ENCODE measurements around the gene MTHFSD.

MTHFSD gene

DNA sequence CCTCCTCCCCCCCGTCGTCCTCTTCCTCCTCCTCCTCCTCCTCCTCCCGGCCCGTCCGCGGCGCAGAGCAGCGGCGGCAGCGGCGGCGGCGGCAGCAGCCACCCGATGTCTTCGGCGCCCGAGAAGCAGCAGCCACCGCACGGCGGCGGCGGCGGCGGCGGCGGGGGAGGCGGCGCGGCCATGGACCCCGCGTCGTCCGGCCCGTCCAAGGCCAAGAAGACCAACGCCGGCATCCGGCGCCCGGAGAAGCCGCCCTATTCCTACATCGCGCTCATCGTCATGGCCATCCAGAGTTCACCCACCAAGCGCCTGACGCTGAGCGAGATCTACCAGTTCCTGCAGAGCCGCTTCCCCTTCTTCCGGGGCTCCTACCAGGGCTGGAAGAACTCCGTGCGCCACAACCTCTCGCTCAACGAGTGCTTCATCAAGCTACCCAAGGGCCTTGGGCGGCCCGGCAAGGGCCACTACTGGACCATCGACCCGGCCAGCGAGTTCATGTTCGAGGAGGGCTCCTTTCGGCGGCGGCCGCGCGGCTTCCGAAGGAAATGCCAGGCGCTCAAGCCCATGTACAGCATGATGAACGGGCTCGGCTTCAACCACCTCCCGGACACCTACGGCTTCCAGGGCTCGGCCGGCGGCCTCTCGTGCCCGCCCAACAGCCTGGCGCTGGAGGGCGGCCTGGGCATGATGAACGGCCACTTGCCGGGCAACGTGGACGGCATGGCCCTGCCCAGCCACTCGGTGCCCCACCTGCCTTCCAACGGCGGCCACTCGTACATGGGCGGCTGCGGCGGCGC lies 44.4 kb downstream of the MTHFSD start, which contains the start of gene FOXF1:
Gene FOXF1, plus strand, starts transcription at position 63 of the 797 bp plus-strand sequence. Its CDS starts 43 bp downstream, at position 106.
- Mint-ChIP-seq H3K4me3 (peak within 1 kb of the TSS; percentile 74), H3K27me3 (peaks cover 47% of the 10 kb centered on the region), H3K27ac (peak within 1 kb of the TSS; percentile 51), H3K36me3 (no peaks in the 10 kb centered on the region), H3K9me3 (no peaks in the 10 kb centered on the region), H3K4me1 (peaks cover 36% of the 10 kb centered on the region)

DNA sequence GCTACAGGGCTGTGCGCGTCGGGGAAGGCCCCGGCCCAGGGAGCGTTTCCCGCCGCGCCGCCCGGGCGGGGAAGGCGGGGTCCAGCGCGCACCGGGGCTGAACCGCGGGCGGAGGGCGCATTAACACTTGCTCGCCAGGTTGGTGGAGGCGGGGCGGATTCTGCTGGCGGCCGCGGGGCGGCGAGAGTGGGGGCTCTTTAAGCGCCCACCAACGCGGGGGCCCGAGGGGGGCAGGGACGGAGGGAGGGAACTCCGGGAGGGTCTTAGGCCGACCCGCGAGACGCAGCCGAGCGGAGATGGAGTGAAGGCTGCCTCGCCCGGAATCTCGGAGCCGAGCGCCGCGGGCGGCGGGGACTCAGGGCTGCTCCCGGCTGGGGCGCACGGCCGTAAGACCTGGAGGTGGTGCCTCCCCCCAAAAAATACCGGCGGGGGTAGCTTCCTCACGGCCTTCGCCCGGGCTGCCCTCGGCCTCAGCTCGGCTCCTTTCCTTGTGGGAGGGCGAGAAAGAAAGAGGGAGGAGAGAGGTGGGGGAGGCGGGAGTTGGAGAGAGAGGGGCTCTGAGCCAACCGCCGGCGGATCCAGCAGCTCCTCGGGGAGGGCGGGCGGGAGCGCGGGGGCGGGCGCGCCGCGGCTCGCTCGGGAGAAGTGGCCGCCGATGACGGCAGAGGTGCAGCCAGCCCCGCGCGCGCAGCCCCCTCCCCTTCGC lies 45.1 kb downstream of the MTHFSD start:
- H3K9me3 Mint-ChIP-seq = no peaks in the 10 kb centered on the region
- no peak overlapping the region for H3K27ac Mint-ChIP-seq
- H3K4me1 Mint-ChIP-seq = peaks cover 36% of the 10 kb centered on the region
- peak overlapping the region; percentile 74 for H3K4me3 Mint-ChIP-seq
- H3K36me3 Mint-ChIP-seq = no peaks in the 10 kb centered on the region
- H3K27me3 Mint-ChIP-seq = peaks cover 49% of the 10 kb centered on the region

DNA sequence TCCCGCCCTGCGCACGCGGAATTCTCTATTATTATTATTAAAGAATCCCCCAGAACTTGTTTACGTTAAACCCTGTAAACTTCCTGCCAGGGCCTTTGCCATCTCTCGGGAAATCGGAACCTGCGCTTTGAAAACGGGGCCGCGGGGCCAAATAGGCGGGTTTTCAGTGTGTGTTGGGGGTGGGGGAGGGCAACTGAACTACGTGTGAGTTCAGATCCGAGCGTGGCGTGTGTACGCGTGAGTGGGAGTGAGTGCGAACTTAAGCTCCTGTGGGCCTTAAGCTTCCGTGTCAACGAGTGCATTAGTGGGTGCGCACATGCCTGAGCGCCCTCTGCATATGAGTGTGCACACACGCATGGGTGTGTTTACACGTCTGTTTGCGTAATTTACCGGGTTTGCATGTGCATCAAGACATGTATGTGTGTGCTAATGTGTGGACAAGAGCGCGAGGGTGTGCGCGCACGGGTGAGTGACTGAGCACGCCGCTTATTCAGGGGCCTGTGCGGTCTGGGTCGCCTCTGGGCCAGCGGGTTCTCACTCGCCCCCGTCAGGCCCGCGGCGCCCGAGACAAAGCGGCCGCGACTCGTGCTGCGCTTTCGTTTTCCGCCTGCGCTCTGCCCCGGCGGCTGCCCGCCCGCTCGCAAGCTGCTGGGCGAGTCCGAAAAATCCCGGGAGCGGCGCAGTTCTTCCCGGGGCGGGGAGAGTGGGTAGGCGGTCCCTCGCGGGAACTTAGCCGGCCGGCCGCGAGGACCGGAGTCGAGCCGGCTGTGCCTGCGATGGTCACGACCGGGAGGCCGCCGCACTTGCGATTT lies 45.9 kb downstream of the MTHFSD start:
- H3K4me1 Mint-ChIP-seq = peaks cover 36% of the 10 kb centered on the region
- H3K4me3 Mint-ChIP-seq = peak overlapping the region; percentile 74
- no peaks in the 10 kb centered on the region for H3K9me3 Mint-ChIP-seq
- peak overlapping the region; percentile 55 for H3K27ac Mint-ChIP-seq
- no peaks in the 10 kb centered on the region for H3K36me3 Mint-ChIP-seq
- peaks cover 49% of the 10 kb centered on the region for H3K27me3 Mint-ChIP-seq

DNA sequence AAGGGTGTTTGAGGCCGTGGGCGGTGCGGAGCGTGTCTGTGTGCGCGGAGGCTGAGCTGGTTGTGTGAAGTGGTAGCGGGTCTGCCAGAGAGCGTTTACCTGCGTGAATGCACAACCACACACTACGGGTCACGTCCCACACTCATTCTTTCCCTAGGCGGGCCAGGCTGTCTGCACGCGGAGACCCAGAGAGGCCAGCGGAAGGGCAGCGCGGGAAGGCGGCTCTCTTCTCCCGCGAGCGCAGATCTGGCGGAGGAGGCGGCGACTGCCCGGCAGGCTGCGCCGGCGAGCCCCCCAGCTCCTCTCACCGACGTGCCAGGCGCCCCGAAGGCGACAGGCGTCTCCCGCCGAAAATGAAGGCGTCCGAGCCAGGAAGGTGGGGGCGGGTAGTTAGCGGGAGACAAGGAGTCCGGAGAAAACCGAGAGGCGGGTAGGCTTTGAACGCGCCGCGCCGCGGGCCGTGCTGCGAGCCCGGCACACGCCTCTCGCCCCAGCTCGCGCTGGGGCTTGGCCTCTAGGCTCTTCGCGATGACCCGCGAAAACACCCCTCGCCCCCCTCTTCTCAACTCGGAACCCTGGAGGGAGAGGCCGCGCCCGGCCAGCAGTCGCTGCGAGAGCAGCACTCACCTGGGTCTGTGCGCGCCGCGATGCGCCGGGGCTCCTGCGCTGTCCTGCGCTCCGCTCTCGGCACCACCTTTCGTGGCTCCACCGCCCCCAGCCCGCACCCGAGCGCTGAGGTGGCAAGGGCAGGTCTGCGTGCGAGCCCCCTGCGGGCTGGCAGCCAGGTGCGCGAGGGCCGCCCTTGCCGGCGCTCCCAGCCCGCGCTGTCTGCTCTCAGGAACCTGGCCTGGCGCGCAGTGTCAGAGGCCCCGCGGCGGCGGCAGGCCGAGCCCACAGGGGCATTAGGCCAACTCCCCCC lies 46.7 kb downstream of the MTHFSD start:
- H3K9me3 Mint-ChIP-seq = no peaks in the 10 kb centered on the region
- H3K27me3 Mint-ChIP-seq = peaks cover 50% of the 10 kb centered on the region
- peak overlapping the region; percentile 70 for H3K4me3 Mint-ChIP-seq
- H3K36me3 Mint-ChIP-seq = no peaks in the 10 kb centered on the region
- no peak overlapping the region for H3K27ac Mint-ChIP-seq
- peaks cover 32% of the 10 kb centered on the region for H3K4me1 Mint-ChIP-seq

DNA sequence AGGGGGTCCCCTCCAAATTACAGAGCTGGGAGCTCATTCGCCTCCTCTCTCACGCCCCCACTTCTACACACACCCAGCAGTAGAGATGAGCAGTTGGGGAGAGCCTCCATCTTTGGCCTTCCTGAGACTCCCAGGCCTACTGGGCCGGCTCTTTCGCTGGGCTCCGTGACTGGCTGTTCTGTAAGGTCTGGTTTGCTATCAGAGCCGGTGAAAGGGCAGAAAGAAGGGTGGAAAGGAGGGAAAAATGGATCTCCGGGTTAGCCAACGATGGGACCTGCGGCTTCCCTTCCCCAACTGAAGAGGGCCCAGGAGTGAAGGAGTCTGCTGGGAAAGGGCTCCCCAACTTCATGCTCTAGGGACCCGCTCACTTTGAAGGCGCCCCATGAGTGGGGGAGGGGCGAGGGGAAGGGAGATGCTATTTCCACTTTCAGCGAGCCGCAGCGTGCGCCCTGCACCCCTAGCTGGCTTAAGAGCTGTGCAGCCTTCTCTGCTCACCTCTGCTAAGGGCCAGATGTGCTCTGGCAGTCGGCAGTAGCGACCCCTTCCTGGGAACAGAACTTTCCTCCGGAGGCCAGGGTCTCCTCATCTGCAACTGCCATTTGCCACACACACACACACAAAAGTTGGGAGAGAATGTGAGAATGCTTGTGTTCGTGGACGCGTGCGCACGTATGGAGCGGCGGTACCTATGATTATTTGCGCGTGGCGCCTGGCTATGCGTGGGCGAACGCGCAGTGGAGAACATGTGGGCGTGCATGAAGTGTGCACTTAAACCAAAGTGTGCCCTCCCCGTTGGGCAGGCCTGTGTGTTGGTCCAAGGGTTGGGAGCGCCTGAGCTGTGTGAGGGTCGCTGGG lies 47.6 kb downstream of the MTHFSD start:
- H3K4me1 Mint-ChIP-seq = peaks cover 26% of the 10 kb centered on the region
- H3K27me3 Mint-ChIP-seq = peaks cover 51% of the 10 kb centered on the region
- peak overlapping the region; percentile 62 for H3K27ac Mint-ChIP-seq
- H3K9me3 Mint-ChIP-seq = no peaks in the 10 kb centered on the region
- H3K4me3 Mint-ChIP-seq = peak overlapping the region; percentile 70
- H3K36me3 Mint-ChIP-seq = no peaks in the 10 kb centered on the region

DNA sequence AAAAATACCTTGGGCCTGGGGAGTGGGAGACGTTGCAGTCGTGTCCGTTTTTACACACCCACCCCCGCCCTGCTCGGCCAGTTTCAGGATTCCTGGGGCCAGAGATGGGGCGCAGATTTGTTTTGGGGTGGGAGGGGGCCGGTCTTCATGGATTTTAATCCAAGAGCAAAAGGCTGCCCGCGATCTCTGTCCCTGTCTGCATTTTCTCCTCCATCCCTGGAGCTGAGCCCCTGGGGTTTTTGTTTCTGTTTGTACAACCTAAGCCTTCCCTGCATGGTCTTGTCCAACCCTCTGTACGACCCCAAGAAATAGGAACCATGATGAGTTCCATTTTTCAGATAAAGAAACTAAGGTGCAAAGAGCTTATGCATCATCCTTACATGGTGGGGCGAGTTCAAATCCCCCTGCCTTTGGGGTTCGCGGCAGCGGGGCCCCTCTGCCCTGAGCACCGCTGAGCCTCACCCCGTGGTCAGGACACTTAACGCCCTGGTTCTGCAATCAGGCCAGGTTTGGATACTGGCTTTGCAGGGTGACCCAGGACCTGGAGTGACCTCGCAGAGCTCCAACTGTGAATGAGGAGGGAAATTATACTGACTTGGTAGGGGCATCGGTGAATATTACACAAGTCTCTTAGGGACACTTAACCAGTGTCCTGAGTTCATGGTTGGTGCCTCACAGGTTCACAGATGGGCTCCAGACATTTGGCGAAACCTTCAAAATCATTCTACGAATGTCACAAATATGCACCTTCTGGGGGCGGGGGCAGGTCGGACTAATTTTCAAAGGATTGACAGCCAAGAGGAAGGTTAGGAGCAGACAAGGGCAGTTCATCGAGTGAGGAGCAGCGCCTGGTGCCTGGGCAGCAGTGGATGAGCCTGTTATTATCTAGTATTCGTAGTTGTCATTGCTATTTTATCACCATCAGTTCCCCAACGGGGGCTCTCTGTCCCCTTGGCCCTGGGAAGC lies 48.9 kb downstream of the MTHFSD start:
- Mint-ChIP-seq H3K9me3 (no peaks in the 10 kb centered on the region), H3K36me3 (no peaks in the 10 kb centered on the region), H3K4me1 (peaks cover 22% of the 10 kb centered on the region), H3K4me3 (peak overlapping the region; percentile 57), H3K27ac (peak overlapping the region; percentile 41), H3K27me3 (peaks cover 58% of the 10 kb centered on the region)

DNA sequence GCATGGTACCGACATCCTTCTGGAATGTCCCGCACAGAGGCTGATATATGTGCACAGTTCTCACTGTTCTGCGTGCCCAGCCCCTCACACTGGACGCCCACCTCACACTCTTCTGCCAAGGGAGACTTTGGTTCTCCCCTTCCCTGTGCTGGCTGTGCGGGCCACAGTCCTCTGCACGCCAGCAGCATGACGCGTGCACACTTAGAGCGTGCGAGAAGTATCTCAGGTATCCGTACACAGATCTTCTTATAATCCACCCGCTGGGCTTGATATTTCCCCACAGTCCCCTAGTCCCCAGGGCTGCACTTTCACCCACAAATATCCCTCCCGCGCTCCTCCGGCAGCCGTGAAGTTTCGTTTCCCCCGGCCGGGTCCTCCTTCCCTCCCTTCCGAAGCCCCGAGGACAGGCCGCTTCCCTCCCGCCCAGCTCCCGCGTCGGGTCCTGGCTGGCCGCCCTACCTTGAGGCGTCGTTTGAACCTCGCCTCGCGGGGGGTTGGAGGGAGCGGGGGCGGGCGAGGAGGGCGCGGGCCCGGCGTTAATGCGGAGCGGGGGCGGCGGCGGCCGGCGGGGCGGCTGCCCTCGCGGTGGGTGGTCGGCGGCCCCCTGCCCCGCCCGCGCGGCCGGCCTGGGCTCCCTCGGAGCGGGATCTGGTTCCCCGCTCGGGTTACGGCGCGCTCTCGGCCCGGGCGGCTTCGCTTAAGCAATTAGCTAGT lies 49.7 kb downstream of the MTHFSD start:
- no peaks in the 10 kb centered on the region for H3K9me3 Mint-ChIP-seq
- H3K27me3 Mint-ChIP-seq = peaks cover 60% of the 10 kb centered on the region
- H3K4me3 Mint-ChIP-seq = no peak overlapping the region

DNA sequence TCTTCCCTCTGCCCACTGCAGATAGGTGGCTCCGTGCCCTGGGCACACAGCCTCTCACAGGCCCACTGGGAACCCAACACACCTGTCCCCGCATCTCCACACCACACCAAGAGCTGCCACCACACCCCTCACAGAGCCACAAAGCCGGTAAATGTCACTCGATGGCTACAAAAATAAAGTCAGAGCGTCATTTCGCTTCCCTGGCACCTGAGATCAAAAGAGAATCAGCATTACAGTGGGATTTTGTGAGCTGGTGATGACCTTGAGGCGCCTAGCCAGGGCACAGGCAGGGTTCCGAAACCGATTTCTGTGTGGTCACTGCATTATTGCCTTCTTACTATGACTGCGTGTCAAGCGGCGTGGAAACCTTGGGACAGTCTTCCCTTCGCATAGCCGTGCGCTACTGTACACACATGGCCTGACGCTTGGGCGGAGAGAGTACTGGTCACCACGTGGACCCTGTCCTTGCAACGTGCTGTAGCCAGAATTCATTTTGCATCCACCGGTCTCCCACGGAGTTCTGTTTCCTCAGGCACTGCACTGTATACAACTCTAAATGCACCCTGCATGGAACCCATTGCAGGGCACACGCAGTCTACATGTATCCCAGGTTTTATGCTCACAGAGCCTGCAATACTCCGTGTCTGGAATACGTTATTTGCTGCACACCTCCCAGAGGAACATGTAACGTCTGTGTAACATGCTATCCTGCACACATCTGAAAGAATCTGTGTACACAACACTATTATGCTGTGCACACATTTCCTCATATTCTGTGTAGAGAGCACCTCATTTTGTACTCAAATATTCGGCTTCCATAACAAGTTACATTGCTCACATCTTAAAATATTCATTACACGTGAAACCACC lies 50.5 kb downstream of the MTHFSD start:
- H3K4me3 Mint-ChIP-seq = no peak overlapping the region
- no peaks in the 10 kb centered on the region for H3K9me3 Mint-ChIP-seq
- no peak overlapping the region for H3K27ac Mint-ChIP-seq

More for the DNA sequence above, 49.7 kb downstream of the MTHFSD start:
- Mint-ChIP-seq H3K4me1 (peaks cover 22% of the 10 kb centered on the region), H3K27ac (no peak overlapping the region), H3K36me3 (no peaks in the 10 kb centered on the region)

DNA sequence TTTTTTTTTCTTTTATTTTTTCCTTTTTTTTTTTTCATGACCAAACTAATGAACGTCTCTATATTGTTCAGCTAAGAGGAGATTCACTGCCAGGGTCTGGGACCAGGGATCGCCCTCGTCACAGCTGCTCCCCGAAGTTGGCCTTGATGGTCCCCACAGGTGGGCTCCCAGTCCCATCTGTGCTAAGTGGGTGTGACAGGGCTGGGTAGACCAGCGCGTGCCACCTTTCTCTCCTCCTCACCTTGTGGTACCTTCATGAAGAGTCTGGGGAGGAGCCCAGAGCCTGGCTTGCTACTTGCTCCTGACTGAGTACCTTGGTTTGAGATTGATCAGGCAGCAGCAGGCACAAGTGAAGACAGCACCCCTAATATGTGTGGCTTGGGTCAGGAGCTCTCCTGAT lies 51.2 kb downstream of the MTHFSD start:
- peaks cover 61% of the 10 kb centered on the region for H3K27me3 Mint-ChIP-seq
- peaks cover 17% of the 10 kb centered on the region for H3K4me1 Mint-ChIP-seq
- no peak overlapping the region for H3K27ac Mint-ChIP-seq
- no peak overlapping the region for H3K4me3 Mint-ChIP-seq
- H3K9me3 Mint-ChIP-seq = no peaks in the 10 kb centered on the region
- no peaks in the 10 kb centered on the region for H3K36me3 Mint-ChIP-seq

More for the DNA sequence above, 50.5 kb downstream of the MTHFSD start:
- Mint-ChIP-seq H3K36me3 (no peaks in the 10 kb centered on the region), H3K27me3 (peaks cover 63% of the 10 kb centered on the region), H3K4me1 (peaks cover 22% of the 10 kb centered on the region)

DNA sequence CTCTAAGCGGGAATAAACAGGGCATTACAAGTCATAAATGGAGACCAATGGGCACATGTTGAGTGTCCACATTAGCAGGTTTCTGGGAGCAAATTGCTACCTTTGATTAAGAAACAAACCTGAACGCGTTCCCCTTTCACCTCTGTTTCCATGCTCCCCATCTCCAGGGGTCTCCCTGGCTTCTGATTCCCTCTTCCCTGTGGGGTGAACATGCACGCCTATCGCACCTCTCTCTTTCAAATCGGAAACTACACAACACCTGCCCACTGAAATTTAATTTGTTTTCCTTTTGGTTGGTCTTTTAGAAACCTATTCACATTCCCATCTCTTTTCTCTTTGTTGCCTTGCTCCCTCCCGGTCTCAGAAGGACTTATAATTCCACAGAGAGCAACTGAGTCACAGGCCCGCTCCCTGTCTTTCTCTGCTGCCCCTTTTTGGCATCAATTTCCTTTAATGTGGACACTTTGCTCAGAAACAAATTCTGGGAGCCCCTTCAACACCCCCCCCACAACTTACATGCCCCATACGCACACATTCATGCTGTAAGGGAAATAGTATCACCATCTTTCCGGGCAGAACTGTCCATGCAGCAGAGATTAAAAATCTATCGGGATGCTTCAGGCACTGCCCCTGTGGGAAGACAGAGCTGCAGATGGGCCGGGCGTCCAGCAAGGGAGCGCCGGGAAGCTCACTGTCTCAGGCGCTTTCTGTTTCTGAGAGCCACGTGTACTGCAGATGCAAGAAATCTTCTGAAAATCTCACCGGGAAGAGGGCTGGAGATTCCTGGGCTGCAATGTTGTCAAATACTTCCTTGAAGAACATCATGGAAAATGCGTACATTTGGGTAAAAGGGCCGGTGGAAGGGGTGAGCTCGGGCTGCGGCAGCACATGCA lies 51.9 kb downstream of the MTHFSD start:
- H3K27ac Mint-ChIP-seq = no peak overlapping the region
- no peaks in the 10 kb centered on the region for H3K9me3 Mint-ChIP-seq
- no peak overlapping the region for H3K4me3 Mint-ChIP-seq
- peaks cover 17% of the 10 kb centered on the region for H3K4me1 Mint-ChIP-seq
- H3K27me3 Mint-ChIP-seq = peaks cover 63% of the 10 kb centered on the region
- H3K36me3 Mint-ChIP-seq = no peaks in the 10 kb centered on the region

All from activated naive CD4-positive, alpha-beta T cell treated with anti-CD3 and anti-CD28 coated beads, Interleukin-2, amount 50 U/mL, for 24 hours (primary cell).